Dedifferentiated amniotic fluid mesenchymal stem cell (primary cell): ENCODE measurements around the gene PRKAR2B.
"Not testable (repeated sequence)": the region's sequence is repeated elsewhere in the genome, so short reads cannot be mapped to it uniquely, and the experiment has no call there.

ENCODE experiments used
- DNase-seq: peaks from one replicate; pipeline ENCODE4 v3.0.0-alpha.2; 2016; ENCODE audit errors: extremely low spot score

The PRKAR2B gene

DNA sequence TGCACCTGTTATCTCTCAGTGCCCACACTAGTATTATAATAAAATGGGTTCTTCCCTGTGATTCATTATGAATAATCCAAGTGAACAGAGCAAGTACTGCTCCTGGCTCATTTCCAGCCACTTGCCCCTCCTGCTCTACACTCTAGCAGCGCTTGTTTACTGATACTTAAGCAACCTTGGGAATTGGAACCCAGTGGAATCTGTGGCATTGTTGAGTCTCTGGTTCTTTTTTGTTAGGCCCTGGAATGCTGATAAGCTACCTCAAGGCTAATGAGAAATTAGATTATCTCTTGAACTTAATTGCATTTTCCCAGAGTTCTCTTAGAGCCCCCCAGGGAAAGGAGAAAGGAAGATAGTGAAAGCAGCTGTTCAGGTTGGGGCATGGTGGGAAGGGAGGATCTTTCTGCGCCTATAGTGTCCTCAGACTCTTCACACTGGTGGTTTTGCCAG lies 34.0 kb downstream of the PRKAR2B start:
- no peak for DNase-seq

DNA sequence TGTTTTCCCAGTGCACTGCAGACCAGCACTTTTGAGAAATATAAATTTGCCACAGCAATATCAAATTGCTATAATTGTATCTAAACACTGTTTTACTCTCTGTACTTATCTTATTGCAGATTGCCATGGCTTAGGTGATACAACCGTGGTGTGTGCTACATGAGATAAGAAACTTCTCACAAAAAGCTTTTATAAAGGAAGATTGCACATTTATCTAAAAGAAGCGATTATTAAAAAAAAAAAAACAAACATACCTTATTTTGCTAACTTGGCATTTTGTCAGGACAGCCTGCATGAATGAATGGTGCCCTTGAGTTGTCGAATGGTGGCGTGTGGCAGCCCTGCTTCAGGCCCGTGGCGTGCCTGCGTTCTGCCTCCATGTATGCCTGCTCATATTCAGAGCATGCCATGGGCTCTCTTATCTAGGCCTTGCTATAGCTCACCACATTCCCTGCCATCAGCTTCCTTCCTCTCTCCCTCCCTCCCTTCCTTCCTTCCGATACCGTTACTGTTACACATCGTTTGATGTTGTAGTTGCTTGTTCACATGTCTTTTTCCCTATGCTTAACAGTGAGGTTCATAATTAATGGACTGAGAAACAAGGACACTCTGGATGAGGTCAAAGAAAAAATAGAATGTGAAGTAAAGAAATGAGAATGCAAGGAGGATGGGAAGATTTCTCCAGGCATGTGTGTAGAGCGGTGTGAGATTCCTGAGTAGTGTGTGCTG lies 34.9 kb downstream of the PRKAR2B start:
- DNase-seq: no peak

DNA sequence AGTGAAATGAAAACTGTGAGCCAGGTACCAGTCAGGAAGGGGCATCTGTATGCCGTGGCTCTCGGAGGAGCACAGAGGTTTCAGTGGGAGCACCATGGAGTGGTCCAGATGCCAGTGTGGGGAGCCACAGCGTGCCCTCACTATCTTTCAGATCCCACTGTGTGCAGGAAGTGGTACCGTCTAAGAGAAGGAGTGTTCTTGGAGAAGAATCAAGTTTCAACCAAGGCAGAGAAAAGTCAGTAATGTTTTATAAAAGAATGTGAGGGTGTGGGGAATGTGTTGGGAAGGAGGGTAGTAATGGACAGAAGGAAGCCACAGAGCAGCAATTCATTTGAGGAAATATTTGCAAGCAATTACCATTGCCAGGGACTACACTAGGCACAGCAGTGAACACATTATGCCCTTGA lies 35.6 kb downstream of the PRKAR2B start:
- no peak for DNase-seq

DNA sequence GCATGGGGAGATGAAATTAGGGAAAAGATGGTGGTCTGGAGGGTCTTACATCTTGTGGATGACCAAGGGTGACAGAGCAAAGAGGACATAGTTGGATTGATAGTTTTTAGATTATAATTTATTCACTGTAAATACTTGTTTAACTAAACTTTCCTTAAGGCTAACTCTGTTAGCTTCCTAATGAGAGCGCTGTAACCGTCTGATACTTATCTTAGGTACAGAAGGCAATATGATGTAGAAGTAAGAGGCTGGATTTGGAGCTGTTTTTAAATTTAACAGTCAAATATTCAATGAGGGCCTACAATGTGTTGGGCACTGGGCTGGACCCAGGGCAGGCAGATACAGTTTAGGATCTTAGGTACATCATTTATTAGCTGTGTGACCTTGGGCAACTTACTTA lies 36.0 kb downstream of the PRKAR2B start:
- DNase-seq: no peak

DNA sequence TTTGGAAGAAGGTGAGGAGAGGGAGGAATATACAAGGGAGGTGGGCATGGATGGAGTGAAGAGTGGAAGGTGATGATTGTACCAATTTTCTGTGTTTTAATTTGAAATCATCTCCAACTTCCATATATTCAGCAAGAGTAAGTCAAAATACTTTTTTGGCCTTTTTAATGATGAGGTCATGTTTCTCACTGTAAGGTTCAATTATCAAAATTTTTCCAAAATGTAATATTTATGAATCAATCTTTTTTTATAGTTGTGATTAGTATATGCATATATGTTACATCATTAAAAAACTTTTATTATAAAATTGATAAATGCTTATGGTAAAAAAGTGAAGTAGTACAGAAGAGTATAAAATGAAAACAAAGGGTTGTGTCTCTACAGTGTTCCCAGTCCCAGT lies 40.7 kb downstream of the PRKAR2B start:
- DNase-seq: no peak

DNA sequence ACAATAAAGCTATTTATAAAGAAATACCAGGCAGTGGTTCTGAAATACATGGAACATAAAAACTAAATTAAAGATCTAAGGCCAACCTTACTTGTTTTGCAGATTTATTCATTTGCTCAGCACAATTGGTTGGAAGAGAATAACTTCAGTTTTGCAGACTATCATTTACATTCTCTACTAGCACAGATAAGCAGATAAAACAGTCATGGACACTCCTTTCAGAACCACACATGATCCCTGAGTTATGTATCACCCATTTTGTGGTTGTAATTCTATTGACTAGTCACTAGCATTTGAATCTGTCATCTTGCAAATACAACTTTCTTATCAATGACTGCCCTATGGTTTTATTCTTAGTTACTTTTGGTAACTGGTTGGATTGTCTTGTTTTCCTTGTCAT lies 45.1 kb downstream of the PRKAR2B start:
- no peak for DNase-seq

DNA sequence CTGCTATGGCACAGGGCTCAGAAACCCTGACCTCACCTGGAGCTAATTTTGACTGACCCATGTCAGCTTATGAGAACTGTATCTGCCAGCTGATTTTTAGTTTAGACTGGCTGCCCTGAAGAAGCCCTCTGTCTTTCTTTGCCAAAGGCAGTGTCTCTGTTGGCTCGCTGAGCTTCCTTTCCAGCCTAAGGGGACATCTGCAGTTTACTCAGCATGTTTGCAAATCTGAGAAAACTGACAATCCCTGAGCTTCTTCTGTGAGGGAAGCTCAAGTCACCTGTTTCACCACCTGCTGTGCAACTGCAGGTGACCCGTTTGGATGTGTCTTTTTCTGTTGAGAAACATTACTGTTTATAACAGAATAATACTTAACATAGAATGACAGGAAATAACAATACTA lies 46.0 kb downstream of the PRKAR2B start:
- no peak for DNase-seq

- no peak for DNase-seq
Observed at GRCh38 chr7:107091306-107091705, 46.8 kb downstream of the PRKAR2B start.

- not testable (repeated sequence) for DNase-seq
Observed at GRCh38 chr7:107093671-107094070, 49.2 kb downstream of the PRKAR2B start.

GRCh38 chr7:107099154-107099553 lies 54.6 kb downstream of the PRKAR2B start:
- not testable (repeated sequence) for DNase-seq

DNA sequence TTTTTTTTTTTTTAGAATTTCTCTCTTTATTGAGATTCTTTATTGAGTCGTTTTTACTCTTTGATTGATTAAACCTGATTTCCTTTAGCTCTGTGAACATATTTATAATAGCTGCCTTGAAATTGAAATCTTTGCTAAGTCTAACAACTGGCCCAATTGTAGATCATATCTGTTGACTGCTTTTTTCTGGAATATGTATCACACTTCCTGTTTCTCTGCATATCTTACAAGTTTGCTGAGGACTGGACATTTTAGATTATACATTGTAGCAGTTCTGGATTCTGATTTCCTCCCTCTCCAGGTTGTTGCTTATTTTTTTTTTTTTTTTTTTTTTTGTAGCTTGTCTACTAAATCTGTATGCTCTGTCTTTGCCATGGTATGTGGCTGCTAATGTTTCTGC lies 56.3 kb downstream of the PRKAR2B start:
- no peak for DNase-seq

DNA sequence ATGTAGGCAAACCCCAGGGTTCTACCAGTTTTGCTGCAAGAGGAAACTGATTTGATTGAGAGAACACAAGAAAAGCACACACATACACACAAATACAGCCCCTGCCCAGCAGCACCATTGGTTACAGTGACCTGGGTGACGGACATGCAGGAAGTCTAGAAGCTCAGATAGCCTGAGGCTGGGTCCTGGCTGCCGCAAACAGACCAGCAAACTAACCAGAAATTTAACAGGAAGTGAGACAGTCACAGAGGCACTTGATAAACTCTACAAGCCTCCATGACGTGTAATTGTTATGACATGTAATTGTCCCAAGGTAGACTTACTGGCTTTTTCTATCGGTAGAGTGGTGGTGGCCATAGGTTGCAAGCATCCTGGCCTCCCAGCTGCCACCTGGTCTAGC lies 58.9 kb downstream of the PRKAR2B start:
- DNase-seq: no peak

DNA sequence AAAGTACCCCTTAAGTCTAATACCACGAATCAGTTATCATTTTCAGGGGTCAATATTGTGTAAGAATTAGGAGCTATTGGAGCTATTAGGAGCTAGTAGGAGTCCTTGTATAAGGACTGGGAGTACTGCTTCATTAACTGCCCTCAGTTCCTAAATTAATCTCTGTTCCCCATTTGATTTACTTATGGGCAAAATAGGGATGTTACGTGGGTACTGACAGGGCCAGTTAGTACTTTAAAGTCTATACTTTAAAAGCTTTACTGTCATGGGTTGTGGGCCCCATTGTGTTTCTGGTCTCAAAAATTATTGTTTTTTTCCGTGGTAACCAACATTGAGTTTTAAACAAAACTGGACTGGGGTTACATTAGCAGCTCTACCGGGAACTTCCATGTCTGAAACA lies 60.3 kb downstream of the PRKAR2B start:
- DNase-seq: no peak

- DNase-seq: no peak
Observed at GRCh38 chr7:107105591-107106245, 61.2 kb downstream of the PRKAR2B start.

GRCh38 chr7:107108793-107109371 lies 64.4 kb downstream of the PRKAR2B start:
- DNase-seq: no peak

- DNase-seq: no peak
Observed at GRCh38 chr7:107109955-107110354, 65.5 kb downstream of the PRKAR2B start.

- no peak for DNase-seq
Observed at GRCh38 chr7:107111196-107111595, 66.7 kb downstream of the PRKAR2B start.

DNA sequence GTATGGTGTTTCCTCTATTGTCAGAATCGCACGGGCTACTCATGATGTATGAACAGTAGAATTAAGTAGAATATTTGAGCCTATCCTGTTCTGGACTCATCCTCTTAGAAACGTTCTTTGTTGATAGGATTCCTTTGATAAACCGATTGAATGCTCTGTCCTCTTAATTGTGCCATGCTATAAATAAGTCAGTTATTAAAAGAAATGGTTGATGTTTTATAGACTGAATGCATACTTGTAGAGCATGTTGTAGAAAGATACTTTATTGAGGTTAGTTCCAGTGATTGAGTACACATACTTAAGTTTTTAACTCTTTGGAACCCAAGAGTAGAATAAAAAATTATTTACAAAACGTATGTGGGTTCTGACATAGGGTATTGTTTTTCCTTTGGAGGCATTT lies 69.4 kb downstream of the PRKAR2B start:
- DNase-seq: no peak

DNA sequence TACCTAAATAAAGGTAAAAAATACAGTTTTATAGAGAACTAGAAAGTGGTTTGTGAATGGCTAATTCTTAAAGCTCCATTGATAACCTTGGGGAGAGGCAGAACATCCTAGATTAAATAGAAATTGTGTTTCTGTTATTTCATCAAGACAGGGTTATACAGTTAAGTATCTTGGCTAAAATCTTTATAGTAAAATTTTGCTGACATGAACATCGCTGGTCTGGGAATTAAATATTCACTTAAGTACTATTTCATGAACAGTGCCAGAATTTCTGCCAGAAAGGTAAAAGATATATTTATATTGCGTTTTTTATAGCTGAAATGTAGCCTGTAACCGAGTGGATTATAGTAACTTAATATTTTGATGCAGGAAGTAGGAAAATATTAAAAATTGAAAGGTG lies 70.6 kb downstream of the PRKAR2B start:
- DNase-seq: no peak

GRCh38 chr7:107115762-107116540 lies 71.4 kb downstream of the PRKAR2B start:
- no peak for DNase-seq

DNA sequence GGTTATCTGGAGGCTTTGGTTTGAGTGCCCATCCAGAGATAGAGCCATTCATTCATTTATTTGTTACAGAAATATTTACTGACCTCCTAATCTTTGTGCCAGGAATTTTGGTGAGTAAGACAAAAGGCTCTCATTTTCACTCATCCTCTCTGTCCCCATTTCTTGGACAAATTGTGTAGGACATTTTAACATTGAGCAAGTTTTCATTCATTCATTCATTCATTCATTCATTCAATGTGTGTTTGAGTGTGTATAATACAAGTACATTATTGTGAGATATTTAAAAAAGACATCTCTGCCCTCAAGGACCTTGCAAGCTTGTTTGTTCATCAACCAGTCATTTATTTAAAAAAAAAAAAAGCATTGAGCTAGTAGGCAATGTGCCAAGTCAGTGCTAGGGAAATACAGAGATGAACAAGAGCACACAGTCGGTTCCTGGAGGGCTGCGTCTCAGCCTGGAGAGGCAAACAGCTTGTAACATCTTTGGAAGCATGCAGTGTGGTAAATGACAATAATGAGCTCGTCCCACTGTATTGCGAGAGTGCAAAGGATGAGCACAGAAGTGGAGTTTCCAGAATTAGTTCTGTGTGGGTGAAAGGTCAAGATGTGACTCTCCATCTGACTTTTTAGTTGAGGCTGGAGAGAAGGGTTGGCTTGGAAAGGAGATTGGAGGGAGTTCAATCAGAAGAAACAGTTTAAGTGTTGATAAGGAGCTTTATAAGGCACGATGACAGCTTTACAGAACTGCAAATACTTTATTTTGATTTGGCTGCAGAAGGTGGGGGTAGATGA lies 73.8 kb downstream of the PRKAR2B start:
- no peak for DNase-seq
